HG03139 (cell line): ENCODE measurements around the gene STK10.
"Not testable (repeated sequence)": the region's sequence is repeated elsewhere in the genome, so short reads cannot be mapped to it uniquely, and the experiment has no call there.

Experiments used
- ATAC-seq: cut with Tn5 transposase; IDR thresholded peaks from one replicate; pipeline ENCODE4 v1.9.1; 2021; ENCODE audit not compliant: unreplicated experiment

STK10 gene

GRCh38 chr5:172188033-172188892 is at the start of gene STK10:
Gene STK10, minus strand, starts transcription at chr5:172188224. Its CDS starts 182 bp downstream, at chr5:172188042.
- peak; percentile 69 for ATAC-seq

DNA sequence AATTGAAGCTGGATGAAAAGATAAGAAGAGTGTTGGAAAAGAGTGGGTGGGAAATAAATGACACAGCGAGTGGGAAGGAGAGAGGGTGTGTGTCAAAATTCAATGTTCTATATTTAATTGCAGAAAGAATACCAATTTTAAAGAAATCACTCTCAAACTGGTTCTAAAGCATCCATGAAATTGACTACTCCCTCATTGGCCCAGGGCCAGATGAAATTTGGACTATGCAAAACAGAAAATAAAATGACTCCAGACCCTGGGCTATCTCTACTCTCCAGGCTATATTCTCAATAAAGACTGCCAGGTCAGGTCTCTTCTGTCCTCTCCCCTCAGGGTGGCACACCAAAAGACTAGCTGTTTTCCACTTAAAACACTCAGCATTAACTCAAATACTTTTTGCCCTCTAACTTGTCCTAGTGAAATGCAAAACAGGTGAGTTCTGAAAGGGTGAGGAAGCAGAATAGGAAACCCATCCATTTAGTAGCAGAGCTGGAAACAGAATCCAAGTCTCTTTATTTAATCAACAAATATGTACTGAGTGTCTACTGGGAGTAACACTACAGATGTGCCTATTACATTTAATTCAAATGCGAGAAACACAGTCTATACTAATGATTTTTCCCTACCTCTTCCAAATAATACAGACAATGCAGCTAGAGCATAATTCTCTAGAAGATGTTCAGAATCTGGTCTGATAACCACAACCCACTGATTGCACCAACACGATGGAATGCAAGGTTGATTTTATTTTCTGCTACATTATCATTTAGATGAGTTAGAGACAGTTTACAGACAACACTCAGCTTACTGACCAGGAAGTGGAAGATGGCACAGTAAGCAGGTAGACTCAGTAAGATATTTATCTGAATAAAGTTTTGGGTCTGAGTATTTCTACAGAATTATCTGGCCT is 48.1 kb upstream of the STK10 start:
- no peak for ATAC-seq

GRCh38 chr5:172235132-172235780 is 47.2 kb upstream of the STK10 start:
- ATAC-seq = peak; percentile 67

DNA sequence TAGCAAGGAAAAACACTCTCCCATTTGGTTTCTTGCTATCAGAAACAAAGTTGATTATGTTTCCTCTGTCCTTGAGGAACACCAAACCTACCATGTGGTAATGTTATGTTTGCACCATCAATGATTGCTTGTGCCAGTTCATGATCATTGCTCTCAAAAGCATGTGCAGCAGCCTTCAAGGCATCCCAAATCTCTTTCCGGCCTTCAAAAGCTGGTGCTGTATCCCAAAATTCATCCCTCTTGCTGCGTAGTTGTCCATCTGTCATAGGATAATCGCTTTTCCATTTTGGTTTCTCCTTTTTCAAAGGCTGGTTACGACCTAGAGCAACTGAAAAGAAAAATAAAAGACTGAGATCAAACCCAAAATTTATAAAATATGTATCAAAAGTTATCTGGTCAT is 46.0 kb upstream of the STK10 start:
- ATAC-seq = no peak

GRCh38 chr5:172229904-172230303 is 41.9 kb upstream of the STK10 start:
- ATAC-seq = no peak

DNA sequence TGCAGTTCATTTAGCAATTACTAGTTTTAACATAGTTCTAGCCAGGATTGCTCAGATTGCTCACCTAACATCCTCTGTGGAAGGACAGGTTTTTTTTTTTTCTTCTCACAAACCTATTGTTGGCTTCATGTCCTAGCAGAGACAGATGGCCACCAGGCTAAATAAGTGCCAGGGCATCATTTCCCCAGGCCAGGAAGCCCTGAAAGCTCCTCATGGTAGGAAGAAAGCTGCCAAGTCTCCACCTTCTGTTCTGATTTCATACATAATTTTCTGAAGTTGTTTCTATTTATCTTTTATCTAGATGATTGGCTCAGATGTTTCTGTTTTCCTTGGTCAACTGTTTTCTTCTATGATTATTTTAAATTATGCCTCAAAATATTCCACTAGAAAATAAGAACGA is 37.0 kb upstream of the STK10 start:
- ATAC-seq = no peak

DNA sequence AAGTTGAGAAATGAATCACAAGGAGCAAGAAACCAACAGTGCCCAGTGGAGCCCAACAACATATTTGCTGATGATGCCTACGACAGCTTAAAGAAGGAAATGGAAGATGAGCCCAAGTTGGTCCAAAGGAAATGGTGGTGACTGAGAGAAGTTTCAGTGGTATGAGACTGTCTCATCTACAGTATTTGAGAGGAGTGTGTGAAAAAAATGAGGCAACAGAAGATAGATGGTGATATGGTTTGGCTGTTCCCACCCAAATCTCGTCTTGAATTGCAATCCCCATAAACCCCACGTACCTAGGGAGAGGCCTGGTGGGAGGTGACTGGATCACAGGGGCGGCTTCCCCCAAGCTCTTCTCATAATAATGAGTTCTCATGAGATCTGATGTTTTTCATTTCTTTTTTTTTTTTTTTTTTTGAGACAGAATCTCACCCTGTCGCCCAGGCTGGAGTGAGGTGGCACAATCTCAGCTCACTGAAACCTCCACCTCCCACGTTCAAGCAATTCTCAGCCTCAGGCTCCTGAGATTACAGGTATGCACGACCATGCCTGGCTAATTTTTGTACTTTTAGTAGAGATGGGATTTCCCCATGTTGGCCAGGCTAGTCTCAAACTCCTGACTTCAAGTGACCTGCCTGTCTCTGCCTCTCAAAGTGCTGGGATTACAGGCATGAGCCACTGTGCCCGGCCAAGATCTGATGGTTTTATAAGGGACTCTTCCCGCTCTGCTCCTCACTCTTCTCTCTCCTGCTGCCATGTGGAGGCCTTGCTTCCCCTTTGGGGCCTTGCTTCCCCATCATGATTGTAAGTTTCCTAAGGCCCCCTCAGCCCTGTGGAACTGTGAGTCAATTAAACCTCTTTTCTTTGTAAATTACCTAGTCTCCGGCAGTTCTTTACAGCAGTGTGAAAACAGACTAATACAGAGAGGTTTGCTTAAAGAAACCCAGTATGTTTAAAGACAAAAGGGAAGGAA is 36.2 kb upstream of the STK10 start:
- no peak for ATAC-seq

DNA sequence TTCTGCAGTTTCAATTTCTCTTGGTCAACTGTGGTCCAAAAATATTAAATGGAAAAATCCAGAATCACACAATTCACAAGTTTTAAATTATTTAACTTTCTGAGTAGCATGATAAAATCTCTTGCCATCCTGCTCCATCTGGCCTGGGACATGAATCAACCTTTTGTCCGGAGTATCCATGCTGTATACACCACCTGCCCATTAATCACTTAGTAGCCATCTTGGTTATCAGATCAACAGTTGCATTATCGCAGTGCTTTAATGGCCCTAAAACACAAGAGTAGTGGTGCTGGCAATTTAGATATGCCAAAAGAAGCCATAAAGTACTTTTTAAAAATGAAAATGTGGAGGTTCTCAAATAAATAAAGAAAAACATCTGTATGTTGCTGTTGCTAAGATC is 31.3 kb upstream of the STK10 start:
- ATAC-seq = no peak

DNA sequence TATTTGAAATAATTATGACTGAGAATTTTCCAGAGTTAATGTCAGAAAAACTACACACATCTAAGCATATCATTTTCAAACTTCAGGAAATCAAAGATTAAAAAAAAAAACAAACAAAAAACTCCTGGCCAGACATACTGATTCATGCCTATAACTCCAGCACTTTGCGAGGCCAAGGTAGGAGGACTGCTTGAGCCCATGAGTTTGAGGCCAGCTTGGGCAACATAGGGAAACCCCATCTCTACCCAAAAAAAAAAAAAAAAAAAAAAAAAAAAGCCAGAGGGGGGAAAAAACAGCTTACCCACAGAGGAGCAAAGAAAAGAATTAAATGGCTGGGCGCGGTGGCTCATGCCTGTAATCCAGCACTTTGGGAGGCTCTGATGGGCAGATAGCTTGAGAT is 28.3 kb upstream of the STK10 start:
- no peak for ATAC-seq

DNA sequence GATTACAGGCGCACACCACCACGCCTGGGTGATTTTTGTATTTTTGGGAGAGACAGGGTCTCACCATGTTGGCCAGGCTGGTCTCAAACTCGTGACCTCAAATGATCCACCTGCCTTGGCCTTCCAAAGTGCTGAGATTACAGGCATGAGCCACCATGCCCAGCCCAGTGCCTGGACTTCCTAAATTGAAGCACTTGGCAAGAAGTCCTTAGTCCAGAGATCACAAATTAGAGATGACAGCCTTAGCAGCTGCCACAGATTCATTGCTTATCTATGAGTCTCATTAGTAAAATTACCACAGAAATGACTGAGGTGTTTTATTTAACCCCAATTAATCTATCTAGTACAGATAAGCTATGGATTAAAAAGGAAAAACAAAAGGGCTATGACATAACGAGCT is 25.1 kb upstream of the STK10 start:
- no peak for ATAC-seq

DNA sequence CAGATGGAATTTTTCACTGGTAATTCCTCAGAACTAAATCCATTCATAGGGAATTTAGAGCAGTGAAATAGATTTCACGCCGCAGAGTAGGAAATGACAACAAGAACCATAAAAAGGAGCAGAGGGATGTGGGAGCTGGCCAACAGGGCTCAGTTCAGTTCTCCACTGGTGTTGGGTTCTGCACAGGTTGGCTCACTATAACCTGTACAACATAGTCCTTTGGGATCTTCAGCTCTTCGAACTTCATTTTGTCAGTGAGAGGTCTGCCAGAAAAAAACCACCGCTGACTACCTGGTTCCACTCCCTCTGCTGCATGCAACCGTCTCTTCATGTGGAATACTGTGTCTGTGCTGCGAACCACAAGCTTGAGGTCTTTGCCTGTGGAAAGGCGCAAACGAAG is 23.7 kb upstream of the STK10 start:
- no peak for ATAC-seq

DNA sequence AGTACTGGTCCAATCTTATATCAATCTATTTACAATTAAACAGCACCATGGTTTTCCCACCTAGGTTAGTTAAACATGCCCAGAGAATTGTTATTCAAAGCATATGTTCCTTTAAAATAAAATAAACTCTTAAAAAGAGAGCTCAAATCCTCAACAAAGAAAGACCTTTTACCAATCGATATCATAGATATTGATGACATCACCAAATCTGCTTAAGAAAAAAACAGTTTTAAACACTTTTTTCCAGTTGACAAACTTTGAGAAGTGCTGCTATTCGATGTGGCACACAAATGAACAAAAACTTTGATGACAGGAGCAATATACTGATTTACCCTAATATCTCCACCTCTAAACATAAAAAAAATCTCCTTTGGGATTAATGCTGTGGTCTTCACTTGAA is 21.7 kb upstream of the STK10 start:
- ATAC-seq = no peak

GRCh38 chr5:172207511-172207910 is 19.5 kb upstream of the STK10 start:
- ATAC-seq = no peak

- not testable (repeated sequence) for ATAC-seq
Observed at GRCh38 chr5:172205984-172206383, 18.0 kb upstream of the STK10 start.

GRCh38 chr5:172200476-172200875 is 12.5 kb upstream of the STK10 start:
- no peak for ATAC-seq

- no peak for ATAC-seq
Observed at GRCh38 chr5:172199446-172199845, 11.4 kb upstream of the STK10 start.

DNA sequence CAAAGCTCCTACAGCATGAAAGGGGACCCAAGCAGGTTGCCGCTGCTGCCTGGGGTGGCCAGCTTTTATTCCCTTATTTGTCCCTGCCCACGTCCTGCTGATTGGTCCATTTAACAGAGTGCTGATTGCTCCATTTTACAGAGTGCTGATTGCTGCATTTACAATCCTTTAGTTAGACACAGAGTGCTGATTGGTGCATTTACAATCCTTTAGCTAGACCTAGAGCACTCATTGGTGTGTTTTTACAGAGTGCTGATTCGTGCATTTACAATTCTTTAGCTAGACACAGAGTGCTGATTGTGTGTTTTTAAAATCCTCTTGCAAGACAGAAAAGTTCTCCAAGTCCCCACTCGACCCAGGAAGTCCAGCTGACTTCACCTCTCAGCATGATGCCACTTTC is 9.8 kb upstream of the STK10 start:
- ATAC-seq = not testable (repeated sequence)

DNA sequence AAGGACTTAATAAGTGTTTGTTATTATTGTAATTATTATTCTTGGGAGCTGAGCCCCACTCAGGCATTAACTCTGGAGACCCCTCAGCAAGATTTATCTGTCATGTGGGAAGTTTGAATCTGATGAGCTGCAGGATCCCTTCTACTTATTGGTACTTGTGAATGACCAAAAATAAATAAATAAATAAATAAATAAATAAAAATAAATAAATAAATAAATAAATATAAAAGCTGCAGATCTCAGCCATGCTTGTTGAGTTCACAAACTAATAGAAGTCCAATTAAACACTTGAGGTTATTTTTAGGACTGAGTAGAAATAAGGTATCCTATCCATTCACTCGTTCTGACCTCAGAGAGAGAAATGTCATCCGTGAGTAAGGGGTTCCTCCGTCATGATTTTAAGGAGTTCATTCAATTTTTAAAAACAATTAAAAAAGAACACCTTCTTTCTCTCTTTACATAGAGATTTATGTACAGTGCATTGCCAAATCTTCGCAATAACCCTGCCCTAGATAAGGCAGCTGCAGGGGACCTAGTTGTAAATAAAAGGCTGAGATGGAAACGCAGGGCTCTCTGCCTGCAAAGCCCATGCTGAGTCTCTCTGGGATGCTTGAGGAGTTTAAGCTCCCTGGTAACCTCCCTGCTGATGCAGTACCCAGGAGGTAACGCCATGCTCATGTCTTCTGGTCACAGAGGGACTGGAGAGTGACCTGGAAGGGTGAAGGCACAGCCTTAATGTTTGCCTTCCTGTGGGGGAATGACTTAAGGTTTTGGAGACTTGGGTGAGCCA is 7.2 kb upstream of the STK10 start:
- ATAC-seq = no peak

DNA sequence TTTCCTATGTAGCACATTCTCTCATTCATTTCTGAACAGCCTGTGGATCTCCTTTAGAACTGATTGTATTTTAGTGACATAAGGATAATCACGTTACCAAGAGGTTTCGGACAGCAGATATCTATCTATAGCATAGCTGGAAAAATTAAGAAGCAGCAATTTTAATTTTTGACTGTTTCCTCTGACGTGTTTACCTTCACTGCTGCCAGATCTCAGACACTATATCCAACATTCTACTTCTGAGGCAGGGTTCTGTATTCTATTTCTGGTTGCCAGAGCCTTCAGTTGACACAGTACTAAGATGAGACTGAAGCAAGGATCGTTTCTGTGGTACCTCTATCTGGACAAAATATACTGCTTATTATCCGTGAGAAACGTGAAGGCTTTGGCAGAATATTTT is 5.8 kb upstream of the STK10 start, which contains the start of gene EFCAB9:
Gene EFCAB9, plus strand, starts transcription at position 301 of the 400 bp plus-strand sequence. Its CDS starts 1 bp downstream, at position 302.
- no peak for ATAC-seq
